CD4-positive, alpha-beta T cell (primary cell): ENCODE measurements around the gene NCR3LG1. TPM values are rescaled to one million over a fixed set of nuclear protein-coding genes. Genes with fewer than 3 reads are reported as not detected.

ENCODE experiments used
- ATAC-seq: fragments of 200-7000 bp; cut with Tn5 transposase; one replicate; pipeline ENCODE4 v1.10.0; 2022; ENCODE audit warnings: mild to moderate bottlenecking; ENCODE audit not compliant: poor library complexity
- CTCF ChIA-PET: fragments of 350-600 bp; sonication (Branson Sonifier 250); formaldehyde crosslinking; loops from one replicate; lab custom pipeline; 2021; ENCODE audit warnings: antibody characterized with exemption, inconsistent platforms; lab: Charles Lee
- POLR2A ChIA-PET: fragments of 350-600 bp; sonication (Branson Sonifier 250); formaldehyde crosslinking; loops from one replicate; lab custom pipeline; 2021; ENCODE audit warnings: antibody characterized with exemption, inconsistent platforms; lab: Charles Lee
- DNase-seq, 14 experiments: peaks; one replicate each; pipeline ENCODE4 v3.0.0-alpha.2; 2013 to 2020; ENCODE audit warnings: mixed read lengths in 2 of 14
- H3K27ac ChIP-seq, 2 donors: one replicate each; pipeline versions ENCODE4 v1.5.1 to v1.7.0; 2013; ENCODE audit warnings: low read length in 2 of 2, low read depth in 1 of 2, mild to moderate bottlenecking in 1 of 2
- H3K27me3 ChIP-seq, 2 experiments: 1 replicate in 1 of 2; 2 replicates in 1 of 2; pipeline versions ENCODE4 v1.6.1 to v1.7.0; 2013; ENCODE audit warnings: low read length in 2 of 2, control low read depth in 1 of 2, mild to moderate bottlenecking in 1 of 2, moderate library complexity in 1 of 2; ENCODE audit not compliant: insufficient read depth in 2 of 2, control insufficient read depth in 1 of 2
- H3K36me3 ChIP-seq: one replicate; pipeline ENCODE4 v1.6.1; 2013; ENCODE audit warnings: low read length, control low read depth; ENCODE audit not compliant: insufficient read depth
- H3K4me1 ChIP-seq: one replicate; pipeline ENCODE4 v1.6.1; 2013; ENCODE audit warnings: low read length, control low read depth; ENCODE audit not compliant: insufficient read depth
- H3K4me3 ChIP-seq: one replicate; pipeline ENCODE4 v1.5.1; 2013; ENCODE audit warnings: mild to moderate bottlenecking, low read length, moderate library complexity
- H3K9me3 ChIP-seq, 2 experiments: 1 replicate in 1 of 2; 2 replicates in 1 of 2; pipeline versions ENCODE4 v1.6.1 to v1.7.0; 2013; ENCODE audit warnings: low read length in 2 of 2, mild to moderate bottlenecking in 2 of 2, control low read depth in 1 of 2, moderate library complexity in 1 of 2; ENCODE audit not compliant: control insufficient read depth in 1 of 2, insufficient read depth in 1 of 2
- H3K27ac Mint-ChIP-seq: one replicate; pipeline ENCODE4 v1.8.0; 2020; ENCODE audit warnings: mixed read lengths
- H3K27me3 Mint-ChIP-seq: one replicate; pipeline ENCODE4 v1.8.0; 2021; ENCODE audit warnings: mixed read lengths
- H3K36me3 Mint-ChIP-seq: one replicate; pipeline ENCODE4 v1.8.0; 2021; ENCODE audit warnings: low read depth, mixed read lengths
- H3K4me1 Mint-ChIP-seq: one replicate; pipeline ENCODE4 v1.8.0; 2021; ENCODE audit warnings: low read depth, mixed read lengths
- H3K4me3 Mint-ChIP-seq: one replicate; pipeline ENCODE4 v1.8.0; 2020; ENCODE audit warnings: mild to moderate bottlenecking, mixed read lengths
- H3K9me3 Mint-ChIP-seq: one replicate; pipeline ENCODE4 v1.8.0; 2020; ENCODE audit warnings: mixed read lengths
- intact Hi-C, 2 experiments: fragments of 100-400 bp; cut with DNase I in 1 of 2; cut with micrococcal nuclease in 1 of 2; formaldehyde crosslinking; loops; one replicate each; pipeline versions ENCODE4 v1.15.1 to v1.9.0; 2023 to 2025; cut with DNase I, micrococcal nuclease
- total RNA-seq, 174 experiments: library from RNA in 2 of 174; stranded (reverse) in 2 of 174; gene quantifications; one replicate each; pipeline ENCODE4 v1.2.3 and lab custom pipeline; 2021 to 2026
- TF ChIP-seq, protein P1 (sequence below): fragments of 200-600 bp; IDR thresholded peaks from one replicate; pipeline ENCODE4 v1.8.0; 2022; ENCODE audit warnings: antibody characterized with exemption, mild to moderate bottlenecking

Gene NCR3LG1
- total RNA-seq, 2 experiments from 2014 or later = 2.2 to 2.4 TPM

DNA sequence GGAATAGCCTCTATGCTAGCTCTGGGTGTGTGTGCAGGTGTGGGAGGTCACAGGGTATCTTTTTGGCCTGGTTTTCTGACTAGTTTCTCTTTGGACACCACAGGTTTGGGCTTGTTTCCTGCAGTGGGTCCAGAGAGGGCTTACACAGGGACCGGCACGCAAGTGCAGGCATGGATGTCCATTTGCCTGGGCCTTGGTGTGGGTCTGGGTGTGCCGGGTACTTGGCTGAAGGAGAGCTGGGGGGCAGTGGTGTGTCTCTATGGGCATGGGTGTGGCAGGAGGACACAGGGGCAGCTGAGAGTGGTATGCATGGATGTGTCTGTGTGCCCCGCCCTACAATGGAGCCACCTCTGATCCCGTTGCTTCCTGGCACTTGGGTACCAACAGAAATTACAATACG, 44.4 kb downstream of the NCR3LG1 start:
- H3K4me1 Mint-ChIP-seq = no peaks in the 10 kb centered on the region
- no peak overlapping the region for H3K27ac ChIP-seq
- H3K9me3 Mint-ChIP-seq = no peaks in the 10 kb centered on the region
- H3K36me3 ChIP-seq = no peaks in the 10 kb centered on the region
- intact Hi-C loops = no loop called here
- no peaks in the 10 kb centered on the region for H3K27me3 ChIP-seq
- CTCF ChIA-PET = interaction anchor here (2.3 kb wide), 1 partner anchor 12 kb away, joined by 6 read pairs; no protein-coding TSS in a partner anchor
- H3K27ac Mint-ChIP-seq = no peak overlapping the region
- no peaks in the 10 kb centered on the region for H3K4me1 ChIP-seq
- no peaks in the 10 kb centered on the region for H3K9me3 ChIP-seq
- DNase-seq = no peak
- no peaks in the 10 kb centered on the region for H3K27me3 Mint-ChIP-seq
- no peak overlapping the region for H3K4me3 ChIP-seq
- POLR2A ChIA-PET = no interaction called here
- H3K4me3 Mint-ChIP-seq = no peak overlapping the region
- no peaks in the 10 kb centered on the region for H3K36me3 Mint-ChIP-seq
- ATAC-seq = no peak
- TF ChIP-seq, protein P1, sequence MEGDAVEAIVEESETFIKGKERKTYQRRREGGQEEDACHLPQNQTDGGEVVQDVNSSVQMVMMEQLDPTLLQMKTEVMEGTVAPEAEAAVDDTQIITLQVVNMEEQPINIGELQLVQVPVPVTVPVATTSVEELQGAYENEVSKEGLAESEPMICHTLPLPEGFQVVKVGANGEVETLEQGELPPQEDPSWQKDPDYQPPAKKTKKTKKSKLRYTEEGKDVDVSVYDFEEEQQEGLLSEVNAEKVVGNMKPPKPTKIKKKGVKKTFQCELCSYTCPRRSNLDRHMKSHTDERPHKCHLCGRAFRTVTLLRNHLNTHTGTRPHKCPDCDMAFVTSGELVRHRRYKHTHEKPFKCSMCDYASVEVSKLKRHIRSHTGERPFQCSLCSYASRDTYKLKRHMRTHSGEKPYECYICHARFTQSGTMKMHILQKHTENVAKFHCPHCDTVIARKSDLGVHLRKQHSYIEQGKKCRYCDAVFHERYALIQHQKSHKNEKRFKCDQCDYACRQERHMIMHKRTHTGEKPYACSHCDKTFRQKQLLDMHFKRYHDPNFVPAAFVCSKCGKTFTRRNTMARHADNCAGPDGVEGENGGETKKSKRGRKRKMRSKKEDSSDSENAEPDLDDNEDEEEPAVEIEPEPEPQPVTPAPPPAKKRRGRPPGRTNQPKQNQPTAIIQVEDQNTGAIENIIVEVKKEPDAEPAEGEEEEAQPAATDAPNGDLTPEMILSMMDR = no peak

DNA sequence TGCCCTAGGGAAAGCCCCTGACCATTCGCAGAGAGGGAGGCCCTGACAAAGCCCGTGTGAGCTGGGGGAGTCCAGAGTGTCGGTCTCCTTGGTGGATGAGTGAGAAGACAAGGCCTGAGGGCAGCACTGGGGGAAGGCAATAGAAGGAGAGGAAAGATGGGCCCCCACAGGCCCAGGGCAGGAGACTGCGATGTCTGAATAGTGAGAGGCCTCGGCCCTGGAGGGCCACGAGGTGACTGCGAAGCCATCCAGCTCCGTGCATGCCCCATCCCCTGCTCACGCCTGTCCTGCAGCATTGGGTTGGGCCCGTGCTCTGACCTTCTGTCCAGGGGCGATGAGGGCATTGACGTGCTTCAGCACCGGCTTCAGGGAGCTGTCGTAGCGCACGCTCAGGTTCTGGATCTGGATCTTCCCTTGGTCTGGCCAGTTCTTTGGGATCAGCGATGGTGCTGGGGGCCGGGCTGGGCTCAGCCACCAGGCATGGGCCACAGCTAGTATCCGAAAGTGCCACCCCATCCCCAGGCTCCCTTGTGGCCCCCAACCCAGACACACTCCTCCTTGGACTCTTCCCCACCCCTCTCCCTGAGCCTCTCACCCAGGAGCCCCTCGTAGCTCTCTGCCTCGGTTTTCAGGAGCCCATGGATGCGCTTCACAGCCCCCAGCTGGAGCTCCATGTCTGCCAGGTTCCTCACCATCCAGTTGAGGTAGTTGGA, 45.2 kb downstream of the NCR3LG1 start:
- H3K36me3 ChIP-seq = no peaks in the 10 kb centered on the region
- Mint-ChIP-seq H3K27ac (no peak overlapping the region), H3K9me3 (no peaks in the 10 kb centered on the region), H3K27me3 (no peaks in the 10 kb centered on the region), H3K4me3 (no peak overlapping the region), H3K36me3 (no peaks in the 10 kb centered on the region), H3K4me1 (no peaks in the 10 kb centered on the region)
- ChIA-PET POLR2A (no interaction called here), CTCF (interaction anchor here (2.3 kb wide), 1 partner anchor 13 kb away, joined by 6 read pairs; no protein-coding TSS in a partner anchor)
- H3K27me3 ChIP-seq = no peaks in the 10 kb centered on the region
- H3K4me1 ChIP-seq = no peaks in the 10 kb centered on the region
- intact Hi-C loops = no loop called here
- DNase-seq (no peak), ATAC-seq (no peak)
- H3K4me3 ChIP-seq = no peak overlapping the region
- H3K27ac ChIP-seq = no peak overlapping the region
- H3K9me3 ChIP-seq = no peaks in the 10 kb centered on the region
- TF ChIP-seq, protein P1 = no peak

DNA sequence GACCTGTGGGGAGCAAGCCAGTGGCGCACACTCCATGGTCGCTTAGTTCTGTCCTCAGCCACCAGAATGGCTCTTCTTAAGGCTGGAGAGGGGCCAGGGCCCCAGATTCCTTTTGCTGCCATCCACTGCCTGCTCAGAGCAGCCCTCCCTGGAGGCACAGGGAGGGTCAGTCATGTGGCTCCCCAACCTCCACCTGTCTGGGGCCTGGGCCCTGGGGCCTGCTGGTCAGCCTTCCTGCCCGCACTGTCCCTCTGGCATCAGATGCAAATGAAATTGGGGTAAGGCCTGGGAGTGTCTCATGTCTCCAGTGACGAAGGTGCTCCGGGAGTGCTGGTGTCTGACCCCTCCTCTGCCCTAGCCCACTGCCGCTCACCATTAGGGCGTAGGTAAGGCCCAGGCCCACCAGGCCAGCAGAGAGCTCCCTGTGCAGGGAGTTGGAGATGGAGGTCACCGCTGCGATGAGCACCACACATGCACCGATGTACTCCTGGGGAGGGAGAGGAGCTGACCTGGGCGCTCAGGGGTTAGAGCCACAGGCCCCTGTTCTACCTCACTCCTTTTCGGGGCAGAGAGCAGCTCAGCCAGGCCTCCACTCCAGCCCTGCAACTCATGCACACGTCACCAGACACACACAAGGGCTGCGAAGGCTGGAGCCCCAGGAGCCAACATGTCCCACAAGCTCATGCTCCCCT, 45.9 kb downstream of the NCR3LG1 start:
- DNase-seq = no peak
- intact Hi-C loops = no loop called here
- Histone ChIP-seq H3K4me1 (no peaks in the 10 kb centered on the region), H3K27me3 (no peaks in the 10 kb centered on the region), H3K27ac (no peak overlapping the region), H3K36me3 (no peaks in the 10 kb centered on the region), H3K4me3 (no peak overlapping the region), H3K9me3 (no peaks in the 10 kb centered on the region)
- Mint-ChIP-seq H3K9me3 (no peaks in the 10 kb centered on the region), H3K4me3 (no peak overlapping the region), H3K27me3 (no peaks in the 10 kb centered on the region), H3K4me1 (no peaks in the 10 kb centered on the region), H3K36me3 (no peaks in the 10 kb centered on the region), H3K27ac (no peak overlapping the region)
- CTCF ChIA-PET = interaction anchor here (2.3 kb wide), 1 partner anchor 13 kb away, joined by 6 read pairs; no protein-coding TSS in a partner anchor
- TF ChIP-seq, protein P1 = no peak
- no peak for ATAC-seq
- POLR2A ChIA-PET = no interaction called here
